HG02763 (cell line): ENCODE results near the gene UPF2.
"Not testable (repeated sequence)": the region's sequence is repeated elsewhere in the genome, so short reads cannot be mapped to it uniquely, and the experiment has no call there.

Source experiments
- ATAC-seq: cut with Tn5 transposase; IDR thresholded peaks from one replicate; pipeline ENCODE4 v1.9.1; 2021; ENCODE audit warnings: mild to moderate bottlenecking, moderate library complexity; ENCODE audit not compliant: unreplicated experiment

UPF2 gene, protein sequence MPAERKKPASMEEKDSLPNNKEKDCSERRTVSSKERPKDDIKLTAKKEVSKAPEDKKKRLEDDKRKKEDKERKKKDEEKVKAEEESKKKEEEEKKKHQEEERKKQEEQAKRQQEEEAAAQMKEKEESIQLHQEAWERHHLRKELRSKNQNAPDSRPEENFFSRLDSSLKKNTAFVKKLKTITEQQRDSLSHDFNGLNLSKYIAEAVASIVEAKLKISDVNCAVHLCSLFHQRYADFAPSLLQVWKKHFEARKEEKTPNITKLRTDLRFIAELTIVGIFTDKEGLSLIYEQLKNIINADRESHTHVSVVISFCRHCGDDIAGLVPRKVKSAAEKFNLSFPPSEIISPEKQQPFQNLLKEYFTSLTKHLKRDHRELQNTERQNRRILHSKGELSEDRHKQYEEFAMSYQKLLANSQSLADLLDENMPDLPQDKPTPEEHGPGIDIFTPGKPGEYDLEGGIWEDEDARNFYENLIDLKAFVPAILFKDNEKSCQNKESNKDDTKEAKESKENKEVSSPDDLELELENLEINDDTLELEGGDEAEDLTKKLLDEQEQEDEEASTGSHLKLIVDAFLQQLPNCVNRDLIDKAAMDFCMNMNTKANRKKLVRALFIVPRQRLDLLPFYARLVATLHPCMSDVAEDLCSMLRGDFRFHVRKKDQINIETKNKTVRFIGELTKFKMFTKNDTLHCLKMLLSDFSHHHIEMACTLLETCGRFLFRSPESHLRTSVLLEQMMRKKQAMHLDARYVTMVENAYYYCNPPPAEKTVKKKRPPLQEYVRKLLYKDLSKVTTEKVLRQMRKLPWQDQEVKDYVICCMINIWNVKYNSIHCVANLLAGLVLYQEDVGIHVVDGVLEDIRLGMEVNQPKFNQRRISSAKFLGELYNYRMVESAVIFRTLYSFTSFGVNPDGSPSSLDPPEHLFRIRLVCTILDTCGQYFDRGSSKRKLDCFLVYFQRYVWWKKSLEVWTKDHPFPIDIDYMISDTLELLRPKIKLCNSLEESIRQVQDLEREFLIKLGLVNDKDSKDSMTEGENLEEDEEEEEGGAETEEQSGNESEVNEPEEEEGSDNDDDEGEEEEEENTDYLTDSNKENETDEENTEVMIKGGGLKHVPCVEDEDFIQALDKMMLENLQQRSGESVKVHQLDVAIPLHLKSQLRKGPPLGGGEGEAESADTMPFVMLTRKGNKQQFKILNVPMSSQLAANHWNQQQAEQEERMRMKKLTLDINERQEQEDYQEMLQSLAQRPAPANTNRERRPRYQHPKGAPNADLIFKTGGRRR

DNA sequence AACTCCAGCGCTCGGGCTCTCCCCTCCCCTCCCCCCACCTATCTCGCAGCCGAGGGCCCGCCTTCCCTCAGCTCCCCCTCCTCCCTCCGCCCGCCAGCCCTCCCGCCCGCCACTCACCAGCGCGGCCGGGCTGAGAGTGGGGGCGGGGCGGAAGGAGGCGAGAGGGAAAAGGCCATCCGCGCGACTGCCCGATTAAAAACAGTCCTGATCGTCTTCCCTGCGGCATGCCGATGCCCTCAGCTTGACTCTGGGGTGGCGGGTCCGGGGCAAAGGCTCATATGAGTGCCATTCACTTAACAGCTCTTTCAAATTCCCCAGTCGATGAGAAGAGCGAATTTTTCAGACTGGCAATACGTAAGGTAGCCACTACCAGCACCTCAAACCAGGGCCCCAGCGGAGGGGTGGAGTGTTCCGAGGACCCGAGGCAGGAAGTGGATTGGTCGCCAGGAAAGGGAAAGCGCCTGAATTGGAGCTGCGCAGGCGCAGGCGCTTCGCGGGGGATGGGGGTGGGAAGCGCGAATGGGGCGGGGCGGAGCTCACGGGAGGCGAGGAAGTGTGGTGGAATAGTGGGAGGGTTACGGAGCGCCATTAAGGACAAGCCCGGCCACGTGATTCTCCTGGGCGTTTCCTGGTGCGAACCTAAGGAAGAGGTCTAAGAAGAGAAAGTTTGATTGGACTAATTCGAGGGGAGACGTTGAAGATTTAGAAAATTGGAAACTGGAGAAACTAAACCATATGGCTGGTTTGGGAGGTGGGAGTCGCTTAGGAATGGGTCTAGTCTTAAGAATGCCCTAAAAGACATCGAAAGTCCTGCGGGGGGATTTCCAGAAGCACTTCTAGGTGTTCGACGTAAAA is at the start of gene UPF2:
Gene UPF2, minus strand, starts transcription at position 13 of the 855 bp plus-strand sequence. CDS start 7,386 bp downstream, outside the sequence.
- ATAC-seq, result peak; percentile 58

DNA sequence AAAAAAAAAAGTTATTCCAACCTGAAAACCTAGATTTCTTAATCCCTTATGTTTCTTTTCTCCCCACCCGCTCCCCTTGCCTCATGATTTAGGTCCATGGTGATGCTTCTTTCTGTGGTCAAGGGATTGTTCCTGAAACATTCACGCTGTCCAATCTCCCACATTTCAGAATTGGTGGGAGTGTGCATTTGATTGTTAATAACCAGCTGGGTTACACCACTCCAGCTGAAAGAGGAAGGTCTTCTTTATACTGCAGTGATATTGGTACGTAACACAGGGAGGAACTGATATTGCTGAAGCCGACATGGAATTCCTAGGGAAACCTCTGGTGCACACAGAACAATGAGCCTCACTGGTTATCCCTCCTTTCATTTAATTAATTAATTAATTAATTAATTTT is 48.8 kb upstream of the UPF2 start:
- ATAC-seq, result no peak

DNA sequence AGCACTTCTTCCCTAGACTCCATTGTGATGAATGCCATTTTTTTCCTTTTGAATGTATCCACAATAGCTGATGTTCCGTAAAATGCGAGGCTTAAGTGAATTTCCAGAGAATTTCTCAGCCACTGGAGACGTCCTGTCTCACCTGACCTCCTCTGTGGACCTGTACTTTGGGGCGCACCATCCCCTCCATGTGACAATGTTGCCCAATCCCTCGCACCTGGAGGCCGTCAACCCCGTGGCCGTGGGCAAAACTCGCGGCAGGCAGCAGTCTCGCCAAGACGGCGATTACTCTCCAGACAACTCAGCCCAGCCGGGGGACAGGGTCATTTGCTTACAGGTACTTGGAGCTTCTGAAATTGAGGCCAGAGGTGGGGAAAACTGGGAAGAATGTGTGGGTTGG is 46.3 kb upstream of the UPF2 start:
- no peak for ATAC-seq

DNA sequence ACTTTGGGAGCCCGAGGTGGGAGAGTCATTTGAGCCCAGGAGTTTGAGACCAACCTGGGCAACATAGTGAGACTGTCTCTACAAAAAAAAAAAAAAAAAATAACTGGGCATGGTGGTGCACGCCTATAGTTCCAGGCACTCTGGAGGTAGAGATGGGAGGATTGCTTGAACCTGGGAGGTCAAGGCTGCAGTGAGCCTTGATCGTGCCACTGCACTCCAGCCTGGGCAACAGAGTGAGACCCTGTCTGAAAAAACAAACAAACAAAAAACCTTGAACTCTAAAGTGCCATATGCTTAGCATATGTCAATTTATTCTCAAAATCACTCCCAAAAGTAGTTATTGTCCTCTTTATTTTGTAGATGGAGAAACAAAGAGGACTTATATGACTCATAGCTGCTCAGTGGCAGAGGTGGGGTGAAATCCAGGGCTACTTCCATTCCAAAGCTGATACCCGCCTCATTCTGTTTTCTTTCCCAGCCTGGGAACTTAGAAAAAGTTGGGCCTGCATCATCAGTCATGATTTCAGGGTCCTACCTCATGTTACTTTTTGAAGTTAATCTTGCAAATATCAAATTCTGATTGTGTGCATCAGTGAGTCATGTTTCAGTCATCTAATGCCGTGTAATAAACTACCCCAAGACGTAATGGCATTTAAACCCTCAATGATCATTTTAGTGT is 39.4 kb upstream of the UPF2 start:
- ATAC-seq, result no peak

DNA sequence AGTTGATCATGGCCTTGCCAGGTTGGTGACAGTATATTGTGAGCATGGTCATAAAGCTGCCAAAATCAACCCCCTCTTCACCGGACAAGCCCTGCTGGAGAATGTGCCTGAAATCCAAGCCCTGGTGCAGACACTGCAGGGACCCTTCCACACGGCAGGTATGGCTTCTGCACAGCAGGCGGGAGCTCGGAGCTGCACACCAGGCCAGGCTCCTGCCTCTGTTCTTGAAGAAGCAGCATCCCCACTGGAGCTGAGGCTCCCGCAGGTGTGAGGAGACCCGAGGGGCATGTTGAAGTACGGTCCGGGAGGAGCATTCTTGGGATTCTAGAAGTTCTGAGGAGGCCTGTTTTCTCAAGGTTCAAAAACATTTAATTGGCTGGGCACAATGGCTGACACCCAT is 38.9 kb upstream of the UPF2 start:
- ATAC-seq, result no peak

DNA sequence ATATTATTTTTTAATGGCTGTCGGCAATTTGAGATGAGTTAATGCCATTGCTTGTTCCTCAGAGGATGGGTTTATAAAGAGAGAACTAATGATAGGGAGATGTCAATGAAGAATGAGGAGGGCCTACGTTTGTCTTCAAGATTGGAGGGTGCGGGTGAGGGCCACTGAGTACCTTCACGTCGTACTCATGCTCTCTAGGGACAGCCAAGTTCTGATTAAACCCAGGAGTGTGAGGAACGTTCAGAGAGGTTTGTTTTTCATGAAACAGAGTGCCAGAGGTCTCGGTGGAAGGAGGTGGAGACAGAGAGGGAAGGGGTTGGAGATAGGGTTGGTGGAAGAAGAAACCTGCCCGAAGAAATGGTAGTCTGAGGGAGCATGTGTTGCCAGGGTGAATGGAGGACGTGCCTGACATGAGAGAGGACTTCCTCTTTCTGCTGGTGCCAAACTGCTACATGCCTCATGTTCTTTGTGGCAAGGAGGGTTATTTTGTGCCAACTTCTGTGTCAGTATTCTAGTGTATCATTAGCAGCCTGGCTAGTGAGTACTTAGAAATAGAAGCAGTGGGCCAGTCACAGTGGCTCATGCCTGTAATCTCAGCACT is 35.1 kb upstream of the UPF2 start:
- no peak for ATAC-seq

DNA sequence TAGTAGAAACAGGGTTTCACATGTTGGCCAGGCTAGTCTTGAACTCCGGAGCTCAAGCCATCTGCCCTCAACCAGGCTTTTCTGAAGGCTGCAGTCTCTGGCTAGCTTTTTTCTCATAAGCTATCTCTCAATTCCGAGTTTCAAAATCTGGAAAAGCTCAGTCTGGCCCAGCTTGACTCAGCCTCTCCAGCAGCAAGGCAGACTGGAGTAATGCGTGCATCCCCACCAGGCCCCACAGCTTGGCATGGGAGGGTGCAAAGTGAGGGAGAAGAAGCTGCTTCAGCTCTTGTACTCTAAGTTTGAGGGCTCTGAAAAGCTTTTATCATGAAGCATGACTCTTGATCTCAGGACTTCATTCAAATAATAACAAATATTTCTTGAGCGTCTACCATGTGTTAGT is 30.9 kb upstream of the UPF2 start:
- ATAC-seq, result no peak

DNA sequence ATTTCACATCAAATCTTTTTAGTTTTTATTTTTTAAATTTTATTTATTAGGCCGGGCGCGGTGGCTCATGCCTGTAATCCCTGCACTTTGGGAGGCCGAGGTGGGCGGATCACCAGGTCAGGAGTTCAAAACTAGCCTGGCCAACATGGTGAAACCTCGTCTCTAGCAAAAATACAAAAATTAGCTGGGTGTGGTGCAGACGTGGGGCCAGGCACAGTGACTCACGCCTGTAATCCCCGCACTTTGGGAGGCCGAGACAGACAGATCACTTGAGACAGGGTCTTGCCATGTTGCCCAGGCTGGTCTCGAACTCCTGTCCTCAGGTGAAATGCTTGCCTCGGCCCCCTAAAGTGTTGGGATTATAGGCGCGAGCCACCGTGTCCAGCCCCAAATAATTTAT is 28.8 kb upstream of the UPF2 start:
- ATAC-seq, result not testable (repeated sequence)

DNA sequence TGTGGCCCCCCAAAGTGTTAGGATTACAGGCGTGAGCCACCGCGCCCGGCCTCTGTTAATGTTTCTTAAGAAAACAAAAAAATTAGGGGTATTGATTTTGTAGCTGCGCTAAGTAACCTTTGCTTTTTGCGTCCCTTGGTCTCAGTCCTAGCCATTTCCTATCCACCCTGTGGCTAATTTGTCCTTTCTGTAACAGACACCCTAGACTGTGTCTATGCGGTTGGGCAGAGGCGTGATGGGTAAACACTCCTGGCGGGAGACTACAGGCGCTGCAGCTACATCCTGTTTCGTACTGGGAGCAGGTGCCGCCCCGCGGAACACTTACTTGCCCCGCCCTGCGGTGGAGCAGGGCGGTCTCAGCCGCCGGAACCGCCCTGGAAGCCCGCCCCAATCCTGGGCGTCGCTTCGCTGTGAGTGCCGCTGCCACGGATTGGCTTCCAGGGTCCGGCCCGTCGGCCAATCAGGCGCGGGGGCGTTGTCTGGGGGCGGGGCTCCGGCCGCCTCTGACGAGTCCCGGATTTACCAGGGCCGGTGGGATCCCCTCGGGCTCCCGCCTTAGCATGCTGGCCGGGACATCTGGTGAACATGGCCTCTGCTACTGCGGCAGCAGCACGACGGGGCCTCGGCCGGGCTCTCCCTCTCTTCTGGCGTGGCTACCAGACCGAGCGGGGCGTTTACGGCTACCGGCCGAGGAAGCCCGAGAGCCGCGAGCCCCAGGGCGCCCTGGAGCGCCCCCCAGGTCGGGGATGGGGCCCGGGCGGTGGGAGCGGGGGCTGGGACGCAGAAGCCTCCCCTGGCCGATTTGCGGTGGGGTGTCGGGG is 26.1 kb upstream of the UPF2 start, which contains the start of gene DHTKD1:
Gene DHTKD1, plus strand, starts transcription at position 506 of the 821 bp plus-strand sequence. Its CDS starts 80 bp downstream, at position 586.
- peak; percentile 97 for ATAC-seq

DNA sequence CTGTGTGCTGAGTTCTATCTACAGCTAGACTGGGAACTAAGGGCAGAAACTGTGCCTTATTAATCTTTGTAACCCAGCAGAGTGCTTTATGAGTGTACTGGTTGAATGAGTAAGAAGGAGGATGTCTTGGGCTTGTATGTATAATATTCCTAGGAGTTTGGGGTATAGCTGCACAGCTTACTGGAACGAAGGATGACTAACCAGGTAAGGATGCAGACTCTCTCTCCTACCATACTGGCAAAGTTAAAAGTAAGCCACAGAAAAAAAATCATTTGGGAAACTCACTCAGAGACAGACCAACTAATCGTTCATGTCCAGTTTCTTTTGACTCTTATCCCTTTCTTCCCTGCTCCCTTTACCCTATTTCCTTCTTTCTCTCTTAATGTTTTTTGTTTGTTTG is 24.7 kb upstream of the UPF2 start:
- ATAC-seq, result no peak

DNA sequence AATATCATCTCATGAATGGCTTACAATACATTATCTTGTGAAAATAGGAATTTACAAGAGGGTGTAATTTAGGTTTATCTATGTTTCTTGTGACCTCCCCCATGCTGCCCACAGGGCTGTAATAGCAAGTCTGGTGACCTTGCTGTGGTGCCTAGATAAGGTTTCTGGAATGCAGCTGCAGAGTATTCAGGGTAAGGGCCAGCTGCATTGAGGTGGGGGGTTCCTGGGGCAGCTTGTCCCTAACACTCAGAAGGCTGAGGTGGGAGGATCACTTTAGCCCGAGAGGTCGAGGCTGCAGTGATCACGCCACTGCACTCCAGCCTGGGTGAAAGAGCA is 20.8 kb upstream of the UPF2 start:
- ATAC-seq, result no peak

DNA sequence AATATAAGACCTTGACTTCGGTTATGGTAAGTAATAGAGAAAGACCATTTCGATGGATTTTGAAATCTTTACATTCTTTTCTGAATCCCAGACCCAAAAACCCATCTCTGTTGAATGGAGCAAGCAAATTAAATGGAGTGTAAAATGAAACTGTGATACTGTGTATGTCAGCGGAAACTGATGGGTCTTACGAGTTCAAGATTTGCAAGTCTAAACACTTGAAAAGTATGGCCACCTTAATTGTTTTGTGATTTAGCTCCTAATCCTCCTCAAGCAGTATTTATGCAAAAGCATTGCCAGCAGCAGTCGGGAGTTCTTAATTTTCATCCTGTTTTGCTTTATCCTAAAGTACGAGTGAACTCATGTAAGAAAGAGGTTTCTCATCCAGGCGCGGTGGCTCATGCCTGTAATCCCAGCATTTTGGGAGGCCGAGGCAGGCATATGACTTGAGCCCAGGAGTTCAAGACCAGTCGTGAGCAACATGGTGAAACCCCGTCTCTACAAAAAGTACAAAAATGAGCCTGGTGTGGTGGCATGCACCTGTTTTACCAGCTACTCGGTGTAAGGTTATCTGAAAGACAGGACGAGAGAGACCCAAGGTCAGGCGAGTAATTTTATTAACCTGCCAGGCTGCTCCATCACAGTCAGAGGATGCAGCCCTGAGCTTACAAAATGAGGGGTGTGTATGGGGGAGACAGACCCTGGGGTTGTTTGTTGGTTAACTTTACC is 20.3 kb upstream of the UPF2 start:
- no peak for ATAC-seq

DNA sequence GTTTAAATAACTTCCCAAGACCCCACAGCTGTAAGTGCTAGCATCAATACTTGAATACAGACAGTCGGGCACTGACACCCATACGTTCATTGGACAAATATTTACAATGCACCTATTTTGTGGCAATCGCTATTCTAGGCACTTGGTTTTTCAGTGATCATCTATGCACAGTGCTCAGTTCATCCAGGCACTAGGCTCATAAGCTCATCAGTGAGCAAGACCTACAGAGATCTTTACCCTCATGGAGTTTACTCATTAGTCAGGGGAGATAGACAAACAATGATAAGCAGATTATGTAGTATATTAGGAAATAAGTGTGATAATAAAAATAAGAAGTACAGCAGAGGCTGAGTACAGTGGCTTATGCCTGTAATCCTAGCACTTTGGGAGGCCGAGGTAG is 18.5 kb upstream of the UPF2 start:
- ATAC-seq, result no peak

DNA sequence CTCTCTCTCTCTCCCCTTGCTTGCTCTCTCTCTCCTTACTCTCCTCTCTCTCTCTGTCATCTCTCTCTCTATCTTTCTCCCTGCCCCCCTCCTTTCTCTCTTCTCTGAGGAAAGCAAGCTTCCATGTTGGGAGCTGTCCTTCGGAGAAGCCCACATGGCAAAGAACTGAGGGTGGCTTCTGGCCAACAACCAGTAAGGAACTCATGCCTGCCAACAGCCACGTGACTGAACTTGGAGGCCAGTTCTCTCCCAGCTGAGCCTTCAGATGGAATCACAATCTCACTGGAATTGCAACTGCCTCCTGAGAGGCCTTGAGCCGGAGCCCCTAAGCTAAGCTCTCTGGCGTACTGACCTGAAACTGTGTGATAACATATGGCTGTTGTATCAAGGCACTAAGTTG is 14.1 kb upstream of the UPF2 start:
- ATAC-seq, result no peak

DNA sequence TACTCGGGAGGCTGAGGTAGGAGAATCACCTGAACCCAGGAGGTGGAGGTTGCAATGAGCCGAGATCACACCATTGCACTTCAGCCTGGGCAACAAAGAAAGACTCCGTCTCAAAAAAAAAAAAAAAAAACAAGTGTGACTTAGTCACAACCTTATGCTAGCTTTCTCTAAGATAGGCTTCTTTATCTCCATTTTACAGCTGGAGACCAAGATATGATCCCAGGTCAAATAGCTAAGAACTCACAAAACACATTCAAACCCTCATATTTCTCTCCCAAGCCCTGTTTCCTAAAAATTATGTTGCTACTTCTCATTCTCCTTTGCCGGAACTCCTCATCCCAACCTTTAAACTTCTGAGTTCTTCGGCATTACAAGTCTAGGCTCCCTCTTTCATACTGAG is 13.1 kb upstream of the UPF2 start:
- ATAC-seq, result no peak

DNA sequence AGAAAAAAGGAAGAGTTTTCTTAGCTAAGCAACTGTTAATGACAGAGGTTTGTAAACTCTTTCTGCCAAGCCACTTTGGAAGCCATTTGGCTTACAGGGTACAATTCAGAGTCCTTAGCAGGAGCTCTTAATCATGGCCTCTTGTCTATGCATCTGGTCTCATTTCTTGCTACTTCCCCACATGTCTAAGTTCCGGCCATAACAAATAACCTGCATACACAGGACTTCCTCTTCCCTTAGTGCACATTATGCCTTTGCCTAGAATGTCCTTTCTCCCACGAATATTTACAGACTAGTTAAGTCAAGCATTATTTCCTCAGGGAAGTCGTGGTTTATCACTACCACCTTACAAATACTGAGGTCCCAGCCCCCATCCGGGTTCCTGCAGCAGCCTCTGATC is 8.6 kb upstream of the UPF2 start:
- no peak for ATAC-seq

DNA sequence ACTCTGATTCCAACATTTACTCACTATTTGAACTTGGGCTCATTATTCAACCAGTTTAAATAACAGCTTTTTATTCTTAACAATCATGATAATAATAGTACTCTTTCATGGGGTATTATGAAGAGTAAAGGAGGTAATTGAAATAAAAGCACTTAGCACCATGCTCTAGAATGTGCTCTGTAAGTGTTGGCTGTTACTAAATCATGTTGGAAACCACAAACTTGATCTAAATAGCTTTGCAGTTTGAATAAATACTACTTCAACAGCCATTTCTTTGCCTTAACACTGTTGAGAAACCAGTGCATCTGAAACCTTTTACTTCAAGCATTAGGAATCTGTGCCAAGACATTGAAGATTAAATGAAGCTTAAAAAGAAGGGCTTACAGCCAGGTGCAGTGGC is 7.9 kb upstream of the UPF2 start:
- ATAC-seq, result no peak

DNA sequence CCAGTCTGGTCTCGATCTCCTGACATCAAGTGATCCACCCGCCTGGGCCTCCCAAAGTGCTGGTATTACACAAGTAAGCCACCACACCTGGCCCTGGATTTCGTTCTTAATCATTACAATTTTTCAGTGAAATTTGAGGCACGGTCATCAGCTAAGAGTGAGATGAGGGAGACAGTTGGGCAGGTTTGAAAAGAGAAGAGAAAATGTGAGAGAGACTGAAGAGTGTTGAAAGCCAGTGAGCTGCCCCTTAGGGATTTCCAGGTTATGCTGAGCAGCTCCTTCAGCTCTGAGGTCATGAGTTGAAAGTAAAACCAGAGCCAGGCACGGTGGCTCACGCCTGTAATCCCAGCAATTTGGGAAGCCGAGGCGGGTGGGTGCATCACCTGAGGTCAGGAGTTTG is 5.9 kb upstream of the UPF2 start:
- peak; percentile 24 for ATAC-seq
